GM18505 (cell line): Measurements from ENCODE around the gene USP37.
A peak's percentile ranks its signal among the peaks of the same experiment; 100 is the strongest.

Experiments used
- ATAC-seq: cut with Tn5 transposase; IDR thresholded peaks from one replicate; pipeline ENCODE4 v1.9.1; 2021; ENCODE audit not compliant: unreplicated experiment
- POLR2A ChIP-seq: IDR thresholded peaks from 4 replicates; pipeline ENCODE4 v1.6.1; 2011; ENCODE audit warnings: borderline replicate concordance; ENCODE audit not compliant: insufficient read depth, insufficient read length; ENCODE audit errors: extremely low read depth

Gene USP37

GRCh38 chr2:218422403-218423086, 145.6 kb downstream of the USP37 start:
- no peak for ATAC-seq

DNA sequence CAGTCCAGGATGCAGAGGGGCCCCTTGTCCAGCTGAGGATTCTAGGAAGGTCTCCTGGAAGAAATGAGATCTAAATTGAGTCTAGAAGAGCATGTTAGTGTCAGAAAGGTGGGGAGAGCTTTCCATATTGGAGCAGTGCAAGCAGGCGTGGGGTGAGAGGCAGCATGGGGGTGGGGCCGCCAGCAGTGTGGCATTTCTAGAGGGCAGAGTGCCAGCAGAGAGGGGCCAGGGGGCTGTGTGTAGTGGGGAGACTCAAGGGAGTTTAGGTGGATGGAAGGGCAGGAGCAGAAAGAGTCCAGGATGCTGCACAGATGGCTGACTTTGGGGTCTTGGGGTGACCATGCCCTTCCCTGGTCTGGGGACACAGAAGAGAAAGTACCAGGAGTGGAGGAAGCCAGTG, 147.1 kb downstream of the USP37 start:
- TF ChIP-seq POLR2A: no peak
- ATAC-seq: no peak

More at GRCh38 chr2:218422403-218423086, 145.6 kb downstream of the USP37 start:
- no peak for TF ChIP-seq POLR2A

- no peak for TF ChIP-seq POLR2A
- ATAC-seq: no peak
Measured at GRCh38 chr2:218419630-218420216, 148.4 kb downstream of the USP37 start.

DNA sequence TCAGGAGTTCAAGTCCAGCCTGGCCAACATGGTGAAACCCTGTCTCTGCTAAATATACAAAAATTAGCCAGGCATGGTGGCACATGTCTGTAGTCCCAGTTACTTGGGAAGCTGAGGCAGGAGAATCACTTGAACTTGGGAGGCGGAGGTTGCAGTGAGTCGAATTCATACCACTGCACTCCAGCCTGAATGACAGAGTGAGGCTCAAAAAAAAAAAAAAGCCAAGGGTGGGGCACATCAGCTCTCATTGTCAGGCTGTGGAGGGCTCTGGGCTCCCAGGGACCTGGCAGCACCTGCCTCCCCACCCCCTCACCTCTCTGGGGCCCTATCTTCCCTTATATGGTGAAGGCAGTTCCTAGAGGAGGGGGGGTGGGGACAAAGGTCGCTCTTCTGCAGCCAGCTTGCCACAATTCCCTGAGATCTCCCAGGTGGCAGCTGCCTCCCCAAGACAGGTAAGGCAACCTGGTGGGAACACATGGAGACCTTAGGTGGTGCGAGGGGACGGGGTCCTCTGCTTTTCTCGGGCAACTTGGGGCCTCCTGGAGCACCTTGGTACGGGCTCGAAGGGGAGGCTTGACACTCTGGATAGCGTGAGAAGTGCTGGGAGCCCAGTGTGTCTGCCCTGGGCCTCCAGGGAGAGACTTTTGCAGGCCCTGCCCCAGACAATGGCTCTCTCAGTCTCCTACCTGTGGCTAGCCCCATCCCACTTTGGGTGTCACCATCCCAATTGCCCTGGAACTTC, 149.3 kb downstream of the USP37 start, which contains the start of gene VIL1:
VIL1 (plus strand) TSS at position 407 of the 742 bp plus-strand sequence. CDS start 4,656 bp downstream, outside the sequence.
- ATAC-seq: no peak
- TF ChIP-seq POLR2A: no peak

GRCh38 chr2:218418321-218418716, 149.8 kb downstream of the USP37 start:
- TF ChIP-seq POLR2A: no peak
- ATAC-seq: no peak

DNA sequence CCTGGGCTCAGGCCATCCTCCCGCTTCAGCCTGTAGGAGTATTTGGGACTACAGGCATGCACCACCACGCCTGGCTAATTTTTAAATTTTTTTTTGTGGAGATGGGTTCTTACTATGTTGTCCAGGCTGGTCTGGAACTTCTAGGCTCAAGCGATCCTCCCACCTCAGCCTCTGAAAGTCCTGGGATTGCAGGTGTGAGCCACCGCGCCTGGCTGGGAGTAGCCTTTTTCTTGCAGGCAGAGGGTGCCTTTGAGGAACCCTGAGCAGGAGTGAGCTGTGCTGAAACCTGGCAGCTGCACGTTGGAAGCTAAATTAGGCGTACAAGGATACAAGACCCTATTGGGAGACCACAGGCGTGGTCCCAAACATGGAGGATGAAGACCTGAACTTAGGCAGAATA, 160.4 kb downstream of the USP37 start:
- TF ChIP-seq POLR2A: no peak
- ATAC-seq: no peak

DNA sequence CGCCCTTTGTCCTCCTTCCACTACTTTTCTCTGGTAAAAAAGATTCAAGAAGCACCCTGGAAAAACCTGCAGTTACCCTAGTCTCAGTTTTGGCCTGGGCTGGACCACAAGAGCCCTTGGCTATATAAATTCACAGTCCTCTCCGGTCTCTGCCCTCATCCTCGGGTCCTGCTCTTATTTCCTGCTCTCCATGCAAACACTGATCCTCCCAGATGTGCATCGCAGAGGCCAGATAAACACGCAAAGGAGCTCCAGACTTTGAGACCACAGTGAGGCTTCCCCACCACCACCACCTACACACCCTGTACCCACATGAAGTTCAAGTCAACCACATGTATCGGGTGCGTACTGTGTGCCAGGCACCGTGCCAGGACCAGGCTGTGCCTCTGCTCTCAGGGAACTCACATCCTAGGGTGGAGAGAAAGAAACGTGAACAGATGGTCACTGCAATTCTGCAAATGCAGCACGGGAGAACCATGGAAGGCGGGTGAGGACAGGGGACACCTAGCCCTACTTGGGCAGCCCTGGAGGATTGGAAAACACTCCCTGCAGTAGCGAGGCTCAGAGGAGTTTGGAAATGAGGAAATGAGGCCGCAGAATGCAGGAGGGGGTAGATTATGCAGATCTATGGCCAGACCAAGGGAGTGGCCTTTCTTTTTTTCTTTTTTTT, 161.1 kb downstream of the USP37 start:
- no peak for ATAC-seq
- no peak for TF ChIP-seq POLR2A

- peak; percentile 71 for ATAC-seq
- TF ChIP-seq POLR2A: no peak
Measured at GRCh38 chr2:218406209-218406948, 161.8 kb downstream of the USP37 start.

DNA sequence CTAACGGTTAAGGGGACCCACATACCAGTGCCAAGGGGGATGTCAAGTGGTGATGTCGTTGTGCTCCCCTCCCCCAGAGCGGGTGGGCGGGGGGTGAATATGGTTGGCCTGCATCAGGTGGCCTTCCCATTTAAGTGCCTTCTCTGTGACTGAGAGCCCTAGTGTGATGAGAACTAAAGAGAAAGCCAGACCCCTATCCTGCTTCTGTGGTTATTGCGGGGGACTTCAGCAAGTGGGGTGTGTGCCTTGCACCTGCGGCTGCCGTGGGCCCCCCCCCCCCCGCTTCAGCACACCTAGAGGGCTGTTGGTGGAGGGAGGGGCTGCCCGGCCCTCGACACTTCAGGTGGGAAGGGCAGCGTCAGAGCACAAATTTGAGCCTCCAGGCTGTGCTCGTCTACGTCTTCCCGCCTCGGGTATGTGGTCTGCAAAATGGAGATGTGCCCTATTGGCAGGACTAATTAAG, 162.4 kb downstream of the USP37 start:
- TF ChIP-seq POLR2A: no peak
- peak; percentile 17 for ATAC-seq

DNA sequence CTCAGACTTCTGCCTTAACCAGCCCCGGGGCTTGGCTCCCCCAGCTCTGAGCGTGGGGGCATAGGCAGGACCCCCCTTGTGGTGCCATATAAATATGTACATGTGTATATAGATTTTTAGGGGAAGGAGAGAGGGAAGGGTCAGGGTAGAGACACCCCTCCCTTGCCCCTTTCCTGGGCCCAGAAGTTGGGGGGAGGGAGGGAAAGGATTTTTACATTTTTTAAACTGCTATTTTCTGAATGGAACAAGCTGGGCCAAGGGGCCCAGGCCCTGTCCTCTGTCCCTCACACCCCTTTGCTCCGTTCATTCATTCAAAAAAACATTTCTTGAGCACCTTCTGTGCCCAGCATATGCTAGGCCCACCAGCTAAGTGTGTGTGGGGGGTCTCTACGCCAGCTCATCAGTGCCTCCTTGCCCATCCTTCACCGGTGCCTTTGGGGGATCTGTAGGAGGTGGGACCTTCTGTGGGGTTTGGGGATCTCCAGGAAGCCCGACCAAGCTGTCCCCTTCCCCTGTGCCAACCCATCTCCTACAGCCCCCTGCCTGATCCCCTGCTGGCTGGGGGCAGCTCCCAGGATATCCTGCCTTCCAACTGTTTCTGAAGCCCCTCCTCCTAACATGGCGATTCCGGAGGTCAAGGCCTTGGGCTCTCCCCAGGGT, 162.9 kb downstream of the USP37 start:
- no peak for TF ChIP-seq POLR2A
- no peak for ATAC-seq

GRCh38 chr2:218404351-218405085, 163.6 kb downstream of the USP37 start:
- no peak for TF ChIP-seq POLR2A
- no peak for ATAC-seq
